Measurements from ENCODE around the gene CYGB.

GRCh38 chr17:76573096-76573495, 35.6 kb upstream of the CYGB start:
- TF ChIP-seq EZH2phosphoT487 (IDR thresholded peaks at IDR 0.05; ENCODE audit: borderline replicate concordance, low read length) (no peak), CTCF (IDR thresholded peaks at IDR 0.05; ENCODE audit: low read depth, low read length, poor library complexity, severe bottlenecking) (no peak)

Data from DOHH2 (cell line).